A673 (cell line): ENCODE measurements around the gene HNRNPA0.

Experiments
- CTCF ChIP-seq: fragments of 300-800, 200-600 bp; sonication (generic); conservative IDR thresholded peaks from 2 replicates; pipeline ENCODE4 v1.5.1; 2017; ENCODE audit warnings: low read depth, mild to moderate bottlenecking, antibody characterized with exemption, low read length, moderate library complexity, mixed read lengths
- EZH2 ChIP-seq: fragments of 200-600 bp; sonication (generic); IDR thresholded peaks from 2 replicates; pipeline ENCODE4 v1.6.1; 2017; ENCODE audit warnings: borderline replicate concordance, low read depth, mild to moderate bottlenecking, mixed read lengths, antibody characterized with exemption, low read length; ENCODE audit not compliant: poor library complexity, severe bottlenecking

- TF ChIP-seq CTCF = no peak
- TF ChIP-seq EZH2 = no peak
These were observed 37.6 kb upstream of the HNRNPA0 start for GRCh38 chr5:137791799-137792198.
